Bronchial epithelial cell (primary cell): ENCODE results near the gene PSD4. TPM values are rescaled to one million over a fixed set of nuclear protein-coding genes. Genes with fewer than 3 reads are reported as not detected.

Experiments
- DNase-seq: peaks from one replicate; pipeline ENCODE4 v3.0.0-alpha.2; 2010; ENCODE audit warnings: low read depth
- FAIRE-seq: peaks from 2 replicates; lab custom pipeline; 2011; peaks lifted over from hg19 to GRCh38; lab: Jason Lieb, UNC
- H3K27me3 ChIP-seq: 2 replicates; pipeline ENCODE4 v1.5.1; 2011; ENCODE audit warnings: low read length; ENCODE audit not compliant: control insufficient read depth, insufficient read depth
- H3K36me3 ChIP-seq: 2 replicates; pipeline ENCODE4 v1.5.1; 2011; ENCODE audit warnings: low read length; ENCODE audit not compliant: control insufficient read depth, insufficient read depth
- H3K4me3 ChIP-seq: 2 replicates; pipeline ENCODE4 v1.5.1; 2011; ENCODE audit warnings: mild to moderate bottlenecking, low read depth, low read length, control low read depth
- total RNA-seq: library from RNA; depleted of rRNA; stranded (reverse); fragments of >200 nt; gene quantifications from 2 replicates; pipeline ENCODE4 v1.2.1, GENCODE V29; 2014
- TF ChIP-seq, protein P1 (sequence below): IDR thresholded peaks from 2 replicates; pipeline ENCODE4 v1.5.1; 2011; ENCODE audit warnings: mild to moderate bottlenecking, moderate library complexity, low read length, control low read depth, inconsistent platforms; ENCODE audit not compliant: insufficient read depth, severe bottlenecking

PSD4 gene
- total RNA-seq, 1 donor from 2014 or later: 25.0 TPM

DNA sequence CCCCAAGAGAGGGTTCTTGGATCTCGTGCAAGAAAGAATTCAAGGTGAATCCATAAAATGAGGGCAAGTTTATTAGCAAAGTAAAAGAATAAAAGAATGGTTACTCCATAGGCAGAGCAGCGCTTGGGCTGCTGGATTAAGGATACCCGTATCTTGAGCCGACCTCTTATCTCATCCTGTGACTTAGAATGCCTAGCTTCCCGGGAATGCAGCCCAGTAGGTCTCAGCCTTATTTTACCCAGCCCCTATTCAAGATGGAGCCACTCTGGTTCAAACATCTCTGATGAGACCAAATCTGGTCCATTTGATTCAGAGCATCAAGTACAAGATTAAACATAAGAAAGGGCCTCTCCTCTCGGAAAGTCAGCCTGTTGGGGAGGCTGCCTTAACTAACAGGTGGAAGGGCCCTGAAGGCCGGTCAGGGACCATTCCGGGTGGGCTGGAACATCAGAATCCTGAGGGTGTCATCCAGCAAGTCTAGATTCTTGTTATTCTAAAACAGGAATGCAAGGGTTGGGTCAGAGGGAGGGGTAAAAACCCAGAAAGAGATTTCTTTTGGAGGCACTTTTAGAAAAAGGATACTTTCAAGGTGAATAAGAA is 5.8 kb downstream of the PSD4 start:
- FAIRE-seq: no peak
- Histone ChIP-seq H3K27me3 (no peaks in the 10 kb centered on the region), H3K36me3 (peaks cover 4% of the 10 kb centered on the region), H3K4me3 (no peak overlapping the region)
- TF ChIP-seq, protein P1, sequence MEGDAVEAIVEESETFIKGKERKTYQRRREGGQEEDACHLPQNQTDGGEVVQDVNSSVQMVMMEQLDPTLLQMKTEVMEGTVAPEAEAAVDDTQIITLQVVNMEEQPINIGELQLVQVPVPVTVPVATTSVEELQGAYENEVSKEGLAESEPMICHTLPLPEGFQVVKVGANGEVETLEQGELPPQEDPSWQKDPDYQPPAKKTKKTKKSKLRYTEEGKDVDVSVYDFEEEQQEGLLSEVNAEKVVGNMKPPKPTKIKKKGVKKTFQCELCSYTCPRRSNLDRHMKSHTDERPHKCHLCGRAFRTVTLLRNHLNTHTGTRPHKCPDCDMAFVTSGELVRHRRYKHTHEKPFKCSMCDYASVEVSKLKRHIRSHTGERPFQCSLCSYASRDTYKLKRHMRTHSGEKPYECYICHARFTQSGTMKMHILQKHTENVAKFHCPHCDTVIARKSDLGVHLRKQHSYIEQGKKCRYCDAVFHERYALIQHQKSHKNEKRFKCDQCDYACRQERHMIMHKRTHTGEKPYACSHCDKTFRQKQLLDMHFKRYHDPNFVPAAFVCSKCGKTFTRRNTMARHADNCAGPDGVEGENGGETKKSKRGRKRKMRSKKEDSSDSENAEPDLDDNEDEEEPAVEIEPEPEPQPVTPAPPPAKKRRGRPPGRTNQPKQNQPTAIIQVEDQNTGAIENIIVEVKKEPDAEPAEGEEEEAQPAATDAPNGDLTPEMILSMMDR: no peak
- no peak for DNase-seq

DNA sequence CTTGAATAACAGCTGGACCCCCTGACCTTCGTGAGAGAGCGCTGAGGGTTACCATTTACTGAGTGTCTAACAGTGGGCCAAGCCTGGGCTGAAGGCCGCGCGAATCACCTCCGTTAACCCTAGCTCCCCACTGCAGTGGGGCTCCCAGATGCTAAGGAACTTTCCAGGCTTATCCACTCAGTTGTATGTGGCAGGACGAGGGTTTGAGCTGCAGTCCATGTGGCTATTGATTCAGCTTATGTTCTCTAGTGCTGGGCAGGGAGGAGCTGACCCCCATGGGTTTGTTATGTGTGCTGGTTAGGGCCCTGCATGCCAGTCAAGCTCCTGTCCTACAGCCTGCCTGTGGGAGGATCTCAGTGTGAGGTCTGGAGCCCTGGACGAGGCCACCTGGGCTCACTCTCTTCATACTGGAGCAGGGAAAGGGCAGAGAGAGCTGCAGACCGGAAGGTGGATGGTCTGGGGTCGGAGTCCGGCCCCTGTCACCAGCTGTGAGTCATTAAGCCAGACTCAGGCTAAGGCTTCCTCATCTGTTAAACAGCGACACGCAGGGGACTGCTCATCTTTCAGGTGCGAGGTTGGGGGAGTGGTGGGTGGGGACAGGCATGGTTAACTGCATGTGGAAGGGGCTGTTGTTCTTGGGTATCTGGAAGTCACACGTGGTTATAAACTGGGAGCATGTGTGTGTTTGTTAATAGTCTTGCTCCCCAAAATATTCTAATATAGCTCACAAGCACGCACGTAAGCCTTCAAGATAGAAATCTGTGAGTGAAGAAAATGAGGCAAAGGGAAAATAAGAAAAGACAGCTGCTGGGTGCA is 6.6 kb downstream of the PSD4 start:
- FAIRE-seq: no peak
- peaks cover 6% of the 10 kb centered on the region for H3K36me3 ChIP-seq
- no peak for DNase-seq
- TF ChIP-seq, protein P1: no peak
- no peak overlapping the region for H3K4me3 ChIP-seq
- H3K27me3 ChIP-seq: no peaks in the 10 kb centered on the region

DNA sequence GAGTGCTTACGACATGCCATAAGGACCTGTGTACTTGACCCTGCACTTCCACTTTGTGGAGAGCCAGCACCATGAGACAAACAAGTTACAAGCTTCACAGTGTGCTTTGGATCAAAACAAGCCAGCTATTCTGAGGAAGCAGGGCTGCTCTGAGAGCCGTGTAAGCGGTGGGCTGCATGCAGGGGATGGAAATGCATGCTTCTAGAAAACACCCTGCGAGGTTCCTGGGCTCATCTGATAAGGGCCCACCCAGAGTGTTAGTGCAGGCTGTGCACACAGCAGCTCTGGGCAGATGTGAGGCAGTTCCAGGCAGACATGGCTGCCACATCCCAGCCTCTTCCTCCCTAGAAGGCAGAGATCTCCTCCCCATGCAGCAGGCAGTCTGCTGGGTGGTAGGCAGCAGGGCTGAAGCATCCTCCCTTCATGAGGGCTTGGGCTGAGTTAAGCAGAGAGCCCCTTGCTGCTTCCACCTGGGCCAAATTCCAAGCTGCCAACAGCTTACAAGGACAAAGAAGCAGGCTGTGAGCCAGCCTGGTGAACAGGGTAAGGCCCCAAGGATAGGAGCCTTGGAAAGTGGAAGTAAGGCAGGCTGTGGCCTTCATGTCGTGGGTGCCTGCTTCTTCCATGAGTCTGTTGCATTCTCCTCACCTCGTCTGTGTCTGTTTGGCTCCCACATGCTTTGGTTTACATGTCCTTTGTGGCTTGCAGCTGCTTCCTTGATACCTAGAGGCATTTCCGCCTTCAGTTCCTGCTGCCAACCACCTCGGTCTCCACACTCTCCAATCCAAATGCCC is 7.7 kb downstream of the PSD4 start:
- TF ChIP-seq, protein P1: no peak
- Histone ChIP-seq H3K4me3 (no peak overlapping the region), H3K36me3 (peaks cover 6% of the 10 kb centered on the region), H3K27me3 (no peaks in the 10 kb centered on the region)
- FAIRE-seq (no peak), DNase-seq (no peak)

DNA sequence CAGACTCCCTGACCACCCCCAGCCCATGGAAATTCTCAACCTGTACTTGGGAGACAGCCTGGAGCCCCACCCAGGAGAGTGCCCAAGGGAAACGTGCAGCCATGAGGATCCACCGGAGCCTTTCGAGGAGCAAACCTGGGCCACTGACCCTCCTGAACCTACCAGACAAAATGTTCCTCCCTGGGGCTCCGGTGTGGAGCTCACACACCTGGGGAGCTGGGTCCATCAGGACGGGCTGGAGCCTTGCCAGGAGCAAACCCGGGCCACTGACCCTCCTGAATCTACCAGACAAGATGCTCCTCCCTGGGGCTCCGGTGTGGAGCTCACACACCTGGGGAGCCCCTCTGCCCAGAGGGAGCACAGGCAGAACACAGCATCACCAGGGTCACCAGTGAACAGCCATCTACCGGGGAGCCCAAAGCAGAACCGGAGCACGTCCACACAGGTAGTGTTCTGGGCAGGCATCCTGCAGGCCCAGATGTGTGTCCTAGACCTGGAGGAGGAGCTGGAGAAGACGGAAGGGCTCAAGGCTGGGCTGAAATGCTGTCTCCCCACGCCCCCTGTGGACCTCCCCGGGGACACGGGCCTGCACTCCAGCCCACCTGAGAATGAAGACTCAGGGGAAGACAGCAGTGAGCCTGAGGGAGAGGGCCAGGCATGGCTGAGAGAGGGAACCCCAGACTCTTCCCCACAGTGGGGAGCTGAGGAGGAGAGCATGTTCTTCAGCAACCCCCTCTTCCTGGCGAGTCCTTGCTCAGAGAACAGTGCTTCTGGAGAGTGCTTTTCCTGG is 8.9 kb downstream of the PSD4 start:
- FAIRE-seq: no peak
- Histone ChIP-seq H3K27me3 (no peaks in the 10 kb centered on the region), H3K36me3 (peaks cover 7% of the 10 kb centered on the region), H3K4me3 (no peak overlapping the region)
- no peak for DNase-seq
- TF ChIP-seq, protein P1: no peak

DNA sequence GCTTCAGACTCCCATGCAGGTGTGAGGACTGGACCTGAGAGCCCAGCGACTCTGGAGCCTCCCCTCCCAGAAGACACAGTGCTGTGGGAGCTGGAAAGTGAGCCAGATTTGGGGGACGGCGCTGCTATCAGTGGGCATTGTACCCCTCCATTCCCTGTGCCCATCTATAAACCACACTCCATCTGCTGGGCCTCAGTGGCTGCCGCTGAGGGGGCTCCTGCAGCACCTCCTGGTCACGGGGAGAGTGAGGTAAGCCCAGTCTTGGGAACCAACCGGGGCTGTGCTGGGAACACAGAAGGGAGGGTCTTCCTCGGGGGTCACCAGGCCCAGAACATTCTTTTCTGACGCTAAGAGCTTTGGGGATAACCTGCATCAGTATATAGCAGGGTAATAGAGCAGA is 9.5 kb downstream of the PSD4 start:
- FAIRE-seq (no peak), DNase-seq (no peak)
- TF ChIP-seq, protein P1: no peak

More for the DNA sequence above, 9.5 kb downstream of the PSD4 start:
- H3K27me3 ChIP-seq: no peaks in the 10 kb centered on the region
- H3K4me3 ChIP-seq: no peak overlapping the region
- H3K36me3 ChIP-seq: peaks cover 7% of the 10 kb centered on the region
